ENCODE data around the gene DNAH6.
"Not testable (repeated sequence)": the region's sequence is repeated elsewhere in the genome, so short reads cannot be mapped to it uniquely, and the experiment has no call there.

DNAH6 gene

GRCh38 chr2:84732897-84733778 is 216.8 kb downstream of the DNAH6 start:
- no peak for FAIRE-seq
- TF ChIP-seq POLR2A (IDR thresholded peaks at IDR 0.05; ENCODE audit: low read depth, low read length): no peak
- no peak for DNase-seq (ENCODE audit: insufficient read length, low spot score)

- DNase-seq (ENCODE audit: insufficient read length, low spot score): no peak
- no peak for FAIRE-seq
- TF ChIP-seq POLR2A (IDR thresholded peaks at IDR 0.05; ENCODE audit: low read depth, low read length): no peak
Measured at GRCh38 chr2:84735389-84735788, 219.1 kb downstream of the DNAH6 start.

DNA sequence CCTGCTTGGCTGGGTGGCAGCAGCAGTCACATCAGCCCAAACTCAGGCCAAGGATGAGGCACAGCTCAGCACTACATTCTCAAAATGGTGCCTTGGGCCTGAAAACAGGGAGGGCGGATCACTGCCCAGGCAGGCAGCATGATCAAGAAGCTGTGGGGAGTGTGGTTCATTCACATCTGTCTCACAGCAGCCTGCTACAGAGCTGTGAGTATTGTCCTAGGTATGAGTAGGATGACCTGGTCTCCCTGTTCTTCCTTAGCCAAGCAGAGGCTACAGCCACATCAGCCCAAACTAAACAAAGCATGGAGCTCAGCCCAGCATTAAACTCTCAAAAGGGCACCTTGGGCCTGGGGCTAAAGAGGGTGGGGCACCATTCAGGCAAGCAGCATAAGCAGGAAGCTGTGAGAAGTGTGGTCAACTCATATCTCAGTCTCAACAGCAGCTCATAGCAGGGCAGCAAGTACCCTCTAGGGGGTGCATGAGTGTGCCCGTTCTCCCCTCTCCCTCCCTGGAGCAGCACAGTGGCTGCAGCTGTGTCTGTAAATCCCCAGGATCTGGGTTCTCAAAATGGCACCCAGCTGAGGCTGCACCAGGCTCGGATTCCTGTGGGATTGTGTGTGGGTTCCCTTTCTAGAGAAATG is 225.0 kb downstream of the DNAH6 start:
- DNase-seq (ENCODE audit: insufficient read length, low spot score): peak; percentile 23
- no peak for TF ChIP-seq POLR2A (IDR thresholded peaks at IDR 0.05; ENCODE audit: low read depth, low read length)
- FAIRE-seq: peak; percentile 76

GRCh38 chr2:84748341-84748740 is 232.0 kb downstream of the DNAH6 start:
- DNase-seq (ENCODE audit: insufficient read length, low spot score) (no peak), FAIRE-seq (no peak)
- TF ChIP-seq POLR2A (IDR thresholded peaks at IDR 0.05; ENCODE audit: low read depth, low read length): no peak

- FAIRE-seq: no peak
- DNase-seq (ENCODE audit: insufficient read length, low spot score): no peak
- TF ChIP-seq POLR2A (IDR thresholded peaks at IDR 0.05; ENCODE audit: low read depth, low read length): no peak
Measured at GRCh38 chr2:84749442-84749841, 233.1 kb downstream of the DNAH6 start.

- no peak for TF ChIP-seq POLR2A (IDR thresholded peaks at IDR 0.05; ENCODE audit: low read depth, low read length)
- DNase-seq (ENCODE audit: insufficient read length, low spot score): no peak
- FAIRE-seq: no peak
Measured at GRCh38 chr2:84755096-84755495, 238.8 kb downstream of the DNAH6 start.

DNA sequence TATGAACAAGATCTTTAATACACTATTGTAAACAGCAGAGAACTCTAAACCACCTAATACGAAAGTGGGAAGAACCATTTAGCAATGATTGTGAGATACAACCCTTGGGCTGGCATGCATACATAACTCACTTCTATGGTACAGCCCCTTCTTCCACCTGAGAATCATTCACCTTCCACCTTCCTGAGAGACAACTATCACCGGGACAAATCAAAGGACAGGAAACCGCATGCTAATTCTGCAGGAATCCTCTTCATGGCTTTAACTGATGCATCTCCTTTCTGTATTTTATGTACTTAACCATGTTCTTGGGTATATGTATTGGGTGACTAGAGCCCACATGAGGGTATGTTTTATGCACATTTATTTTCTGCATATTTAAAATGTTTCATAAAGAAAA is 241.3 kb downstream of the DNAH6 start:
- DNase-seq (ENCODE audit: insufficient read length, low spot score): no peak
- no peak for FAIRE-seq
- no peak for TF ChIP-seq POLR2A (IDR thresholded peaks at IDR 0.05; ENCODE audit: low read depth, low read length)

DNA sequence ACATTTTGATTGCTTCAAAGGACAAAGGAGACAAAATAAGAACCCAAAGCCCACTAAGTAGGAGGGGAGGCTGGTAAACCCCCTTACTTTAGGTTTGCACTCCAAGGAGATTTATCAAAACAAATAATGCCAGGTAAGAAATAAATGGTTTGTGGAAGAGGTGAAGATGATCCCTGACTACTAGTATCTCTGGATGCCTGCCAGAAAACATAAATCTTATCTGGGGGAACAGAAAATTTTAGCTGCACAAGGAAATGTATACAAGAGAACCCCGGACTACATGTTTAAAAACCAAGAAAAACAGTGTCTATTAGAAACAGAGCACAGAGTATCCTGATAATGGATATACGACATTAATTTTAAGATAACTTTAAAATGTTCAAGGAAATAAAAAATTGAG is 250.5 kb downstream of the DNAH6 start:
- FAIRE-seq: no peak
- DNase-seq (ENCODE audit: insufficient read length, low spot score): no peak
- TF ChIP-seq POLR2A (IDR thresholded peaks at IDR 0.05; ENCODE audit: low read depth, low read length): no peak

DNA sequence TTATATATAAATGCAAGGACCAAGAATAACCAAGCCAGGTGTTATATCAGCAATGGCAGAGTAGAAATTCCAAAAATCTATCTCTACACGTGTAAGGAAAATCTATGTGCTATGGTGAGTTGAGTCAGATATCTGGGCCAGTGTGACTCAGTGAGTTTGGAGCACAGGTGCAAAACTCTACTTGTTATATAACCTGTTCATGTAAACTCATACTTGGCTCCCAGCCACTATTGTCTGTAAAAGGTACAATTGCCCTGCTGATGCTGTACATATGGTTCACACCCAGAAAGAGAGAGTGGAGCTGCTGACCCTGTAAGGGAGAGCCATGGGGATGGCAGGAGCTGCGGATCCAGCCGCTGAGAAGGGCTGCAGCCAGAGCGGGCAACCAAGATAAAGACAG is 252.5 kb downstream of the DNAH6 start:
- no peak for DNase-seq (ENCODE audit: insufficient read length, low spot score)
- FAIRE-seq: no peak
- TF ChIP-seq POLR2A (IDR thresholded peaks at IDR 0.05; ENCODE audit: low read depth, low read length): no peak

GRCh38 chr2:84770280-84770679 is 254.0 kb downstream of the DNAH6 start:
- FAIRE-seq: no peak
- no peak for DNase-seq (ENCODE audit: insufficient read length, low spot score)
- TF ChIP-seq POLR2A (IDR thresholded peaks at IDR 0.05; ENCODE audit: low read depth, low read length): no peak

DNA sequence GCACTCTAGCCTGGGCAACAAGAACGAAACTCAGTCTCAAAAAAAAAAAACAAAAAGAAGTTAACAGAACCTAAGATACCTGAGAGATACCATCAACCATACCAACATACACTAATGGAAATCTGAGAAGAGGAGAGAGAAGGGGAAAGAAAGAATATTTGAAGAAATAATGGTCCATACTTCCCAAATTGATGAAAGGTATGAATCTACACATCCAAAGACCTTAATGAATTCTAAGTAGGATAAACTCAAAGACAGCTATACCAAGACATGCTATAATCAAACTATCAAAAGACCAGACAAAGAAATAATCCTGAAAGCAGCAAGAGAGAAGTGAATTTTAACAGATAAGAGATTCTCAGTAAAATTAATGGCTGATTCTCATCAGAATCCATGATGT is 255.0 kb downstream of the DNAH6 start:
- no peak for TF ChIP-seq POLR2A (IDR thresholded peaks at IDR 0.05; ENCODE audit: low read depth, low read length)
- FAIRE-seq (no peak), DNase-seq (ENCODE audit: insufficient read length, low spot score) (no peak)

- FAIRE-seq; DNase-seq (ENCODE audit: insufficient read length, low spot score): not testable (repeated sequence)
Measured at GRCh38 chr2:84773562-84773961, 257.3 kb downstream of the DNAH6 start.

DNA sequence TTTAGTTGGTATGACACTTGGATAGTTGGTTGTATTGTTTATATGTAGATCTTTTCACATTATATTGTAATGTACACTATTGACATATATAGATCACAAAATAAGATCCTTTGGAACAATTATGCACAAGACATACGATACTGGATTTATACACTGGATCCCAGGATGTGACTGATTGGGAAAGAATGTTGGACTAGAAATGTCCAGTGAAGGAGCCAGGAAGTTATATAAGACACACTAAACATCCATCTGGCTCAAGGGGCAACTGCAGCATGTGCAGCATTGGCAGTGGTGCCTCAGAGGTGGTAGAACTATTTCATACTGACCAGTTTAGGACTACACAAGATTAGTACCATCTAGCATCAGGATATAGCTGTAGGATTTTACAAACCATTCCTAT is 259.7 kb downstream of the DNAH6 start:
- DNase-seq (ENCODE audit: insufficient read length, low spot score): no peak
- peak; percentile 81 for FAIRE-seq
- no peak for TF ChIP-seq POLR2A (IDR thresholded peaks at IDR 0.05; ENCODE audit: low read depth, low read length)

DNA sequence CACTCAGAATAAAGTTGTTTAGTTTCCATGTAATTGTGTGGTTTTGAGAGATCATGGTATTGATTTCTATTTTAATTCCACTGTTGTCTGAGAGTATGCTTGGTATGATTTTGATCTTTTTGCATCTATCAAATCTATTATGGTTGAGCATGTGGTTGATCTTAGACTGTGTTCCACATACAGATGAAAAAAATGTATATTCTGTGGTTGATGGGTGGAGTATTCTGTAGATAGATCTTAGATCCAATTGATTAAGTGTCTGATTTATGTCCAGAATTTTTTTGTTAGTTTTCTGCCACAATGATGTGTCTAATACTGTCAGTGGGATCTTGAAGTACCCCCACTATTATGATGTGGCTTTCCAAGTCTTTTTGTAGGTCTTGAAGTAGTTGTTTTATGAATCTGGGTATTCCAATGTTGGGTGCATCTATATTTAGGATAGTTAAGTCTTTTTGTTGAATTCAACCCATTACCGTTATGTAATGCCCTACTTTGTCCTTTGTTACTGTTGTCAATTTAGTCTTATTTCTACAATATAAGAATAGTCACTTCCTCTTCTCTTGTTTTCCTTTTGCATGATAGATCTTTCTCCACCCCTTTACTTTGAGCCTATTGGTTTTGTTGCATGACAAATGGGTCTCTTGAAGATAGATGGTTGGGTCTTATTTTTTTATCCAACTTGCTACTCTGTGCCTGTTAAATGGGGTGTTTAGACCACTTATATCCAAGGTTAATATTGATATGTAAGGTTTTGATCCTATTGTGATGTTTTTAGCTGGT is 262.8 kb downstream of the DNAH6 start:
- no peak for TF ChIP-seq POLR2A (IDR thresholded peaks at IDR 0.05; ENCODE audit: low read depth, low read length)
- DNase-seq (ENCODE audit: insufficient read length, low spot score) (no peak), FAIRE-seq (no peak)
